Immature natural killer cell (primary cell): ENCODE data around the gene TPH2. TPM values are rescaled to one million over a fixed set of nuclear protein-coding genes. Genes with fewer than 3 reads are reported as not detected.

Experiments
- DNase-seq, 3 donors: peaks; one replicate each; pipeline ENCODE4 v3.0.0; 2022; ENCODE audit warnings: mixed read lengths in 1 of 3
- H3K27ac Mint-ChIP-seq, 6 donors: one replicate each; pipeline ENCODE4 v1.8.0; 2020; ENCODE audit warnings: mixed read lengths in 6 of 6, mild to moderate bottlenecking in 5 of 6, inconsistent platforms in 4 of 6, moderate library complexity in 3 of 6
- H3K27me3 Mint-ChIP-seq, 3 donors: one replicate each; pipeline ENCODE4 v1.8.0; 2020 to 2021; ENCODE audit warnings: low read depth in 3 of 3, mild to moderate bottlenecking in 3 of 3, mixed read lengths in 3 of 3, moderate library complexity in 3 of 3, inconsistent platforms in 1 of 3
- H3K36me3 Mint-ChIP-seq, 3 donors: one replicate each; pipeline ENCODE4 v1.8.0; 2020; ENCODE audit warnings: mixed read lengths in 3 of 3, inconsistent platforms in 2 of 3, mild to moderate bottlenecking in 2 of 3
- H3K4me1 Mint-ChIP-seq, 2 donors: one replicate each; pipeline ENCODE4 v1.8.0; 2020; ENCODE audit warnings: inconsistent platforms in 2 of 2, mild to moderate bottlenecking in 2 of 2, mixed read lengths in 2 of 2, moderate library complexity in 1 of 2
- H3K4me3 Mint-ChIP-seq, 5 donors: one replicate each; pipeline ENCODE4 v1.8.0; 2020; ENCODE audit warnings: mild to moderate bottlenecking in 5 of 5, mixed read lengths in 5 of 5, inconsistent platforms in 3 of 5, moderate library complexity in 3 of 5
- H3K9me3 Mint-ChIP-seq, 6 donors: one replicate each; pipeline ENCODE4 v1.8.0; 2020; ENCODE audit warnings: mild to moderate bottlenecking in 6 of 6, mixed read lengths in 6 of 6, inconsistent platforms in 4 of 6, moderate library complexity in 3 of 6
- polyA plus RNA-seq, 3 donors: library from polyadenylated mRNA; unstranded; fragments of 300-500 nt; fragmentation: Illumina TruSeq; gene quantifications; one replicate each; pipeline ENCODE4 v1.2.3, GENCODE V29; 2021

The TPH2 gene
- polyA plus RNA-seq, 3 donors from 2014 or later = not detected

DNA sequence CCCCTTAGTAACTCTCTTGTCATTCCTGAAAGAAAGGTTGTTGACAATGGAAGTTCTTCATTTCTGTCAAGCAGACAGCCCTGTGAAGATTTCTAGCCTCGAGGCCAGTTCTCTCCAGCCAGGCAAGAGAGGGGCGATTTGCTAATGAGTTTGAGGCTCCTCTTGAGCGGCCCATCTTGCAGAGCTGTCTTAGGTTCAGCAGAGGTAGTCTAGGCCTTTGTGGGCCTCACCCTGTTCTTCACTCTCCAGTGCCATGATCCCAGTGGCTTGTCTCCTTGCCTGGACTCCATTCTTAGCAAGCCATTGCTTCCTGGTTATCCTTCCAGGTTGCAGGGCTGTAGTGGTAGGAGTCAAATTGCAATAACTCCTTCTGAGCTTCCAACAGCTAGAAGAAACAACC is 9.7 kb downstream of the TPH2 start:
- H3K27me3 Mint-ChIP-seq = peaks cover 5 to 12% (median 7%) of the 10 kb centered on the region in 3 donors
- no peak overlapping the region for H3K27ac Mint-ChIP-seq
- H3K36me3 Mint-ChIP-seq = no peaks in the 10 kb centered on the region
- no peak for DNase-seq
- no peaks in the 10 kb centered on the region for H3K4me1 Mint-ChIP-seq
- H3K9me3 Mint-ChIP-seq = no peaks in the 10 kb centered on the region
- no peak overlapping the region for H3K4me3 Mint-ChIP-seq

DNA sequence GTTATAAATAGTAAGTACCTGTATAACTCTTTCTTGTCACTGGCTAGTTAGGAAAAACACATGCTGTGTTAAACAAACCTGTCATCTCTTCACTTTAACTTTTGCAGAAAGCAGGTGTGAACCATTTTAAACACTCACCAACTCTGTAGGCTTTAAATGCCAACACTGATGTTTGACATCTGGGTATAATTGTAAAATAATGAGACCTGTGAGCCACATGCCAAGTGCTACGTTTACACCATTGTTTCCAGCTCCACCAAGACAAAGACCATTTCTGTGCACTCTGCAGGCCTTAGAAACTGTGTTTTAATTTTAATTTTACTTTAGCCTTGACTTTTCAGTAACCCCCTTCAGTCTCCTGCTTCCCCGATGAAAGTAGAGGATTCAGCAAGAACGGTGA is 11.0 kb downstream of the TPH2 start:
- no peaks in the 10 kb centered on the region for H3K9me3 Mint-ChIP-seq
- no peak overlapping the region for H3K27ac Mint-ChIP-seq
- no peak for DNase-seq
- H3K4me3 Mint-ChIP-seq = no peak overlapping the region
- H3K36me3 Mint-ChIP-seq = no peaks in the 10 kb centered on the region
- peaks cover 4 to 9% (median 6%) of the 10 kb centered on the region in 3 donors for H3K27me3 Mint-ChIP-seq
- no peaks in the 10 kb centered on the region for H3K4me1 Mint-ChIP-seq

DNA sequence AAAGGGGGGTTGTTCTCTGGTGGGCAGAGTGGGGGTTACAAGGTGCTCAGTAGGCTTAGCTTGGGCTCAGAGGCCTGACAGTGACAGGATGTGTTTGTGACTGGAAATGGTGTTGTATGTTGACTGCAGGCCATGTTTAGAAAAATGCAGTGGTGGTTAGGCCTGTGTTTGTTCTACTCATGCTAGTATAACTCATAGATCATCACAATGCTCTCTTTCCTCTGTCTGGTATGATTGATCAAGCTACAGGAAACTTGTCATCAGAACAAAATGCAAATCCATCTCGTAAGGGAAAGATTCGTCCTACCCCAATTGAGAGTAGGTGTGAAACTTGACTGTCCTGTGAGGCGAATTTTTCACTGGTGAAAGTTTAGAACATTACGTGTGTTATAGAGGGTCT is 11.8 kb downstream of the TPH2 start:
- Mint-ChIP-seq H3K27me3 (peaks cover 3 to 7% (median 4%) of the 10 kb centered on the region in 3 donors), H3K4me3 (no peak overlapping the region), H3K27ac (no peak overlapping the region), H3K36me3 (no peaks in the 10 kb centered on the region), H3K4me1 (no peaks in the 10 kb centered on the region), H3K9me3 (no peaks in the 10 kb centered on the region)
- DNase-seq = no peak

DNA sequence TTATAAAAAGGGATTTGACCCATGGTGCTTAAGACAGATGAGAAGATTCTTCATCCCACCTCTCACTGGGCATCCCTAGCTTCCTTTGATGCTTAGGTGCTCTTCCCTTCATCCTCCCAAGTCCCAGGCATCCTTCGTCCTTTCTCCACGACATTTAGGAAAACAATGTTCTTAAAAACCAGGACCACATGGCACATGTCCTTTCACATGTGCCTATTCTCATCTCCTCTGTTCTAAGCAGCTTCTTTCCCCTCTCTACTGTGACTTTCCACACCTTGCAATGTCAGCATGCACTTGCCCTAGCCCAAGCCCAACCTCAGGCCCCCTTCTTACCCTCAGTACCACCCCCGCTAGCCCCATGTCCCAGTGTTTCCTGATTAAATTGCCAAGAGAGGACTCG is 12.2 kb downstream of the TPH2 start:
- no peaks in the 10 kb centered on the region for H3K36me3 Mint-ChIP-seq
- peaks cover 3 to 7% (median 4%) of the 10 kb centered on the region in 3 donors for H3K27me3 Mint-ChIP-seq
- no peak for DNase-seq
- no peaks in the 10 kb centered on the region for H3K4me1 Mint-ChIP-seq
- no peaks in the 10 kb centered on the region for H3K9me3 Mint-ChIP-seq
- no peak overlapping the region for H3K4me3 Mint-ChIP-seq
- H3K27ac Mint-ChIP-seq = no peak overlapping the region

GRCh38 chr12:71954083-71954778 is 15.6 kb downstream of the TPH2 start:
- no peak overlapping the region for H3K27ac Mint-ChIP-seq
- peaks cover 3 to 6% (median 4%) of the 10 kb centered on the region in 3 donors for H3K27me3 Mint-ChIP-seq
- no peaks in the 10 kb centered on the region for H3K36me3 Mint-ChIP-seq
- no peak for DNase-seq
- no peaks in the 10 kb centered on the region for H3K9me3 Mint-ChIP-seq
- no peaks in the 10 kb centered on the region for H3K4me1 Mint-ChIP-seq
- no peak overlapping the region for H3K4me3 Mint-ChIP-seq

GRCh38 chr12:71954861-71955260 is 16.2 kb downstream of the TPH2 start:
- Mint-ChIP-seq H3K27me3 (peaks cover 3 to 11% (median 4%) of the 10 kb centered on the region in 3 donors), H3K9me3 (no peaks in the 10 kb centered on the region), H3K4me3 (no peak overlapping the region), H3K27ac (no peak overlapping the region), H3K36me3 (no peaks in the 10 kb centered on the region), H3K4me1 (no peaks in the 10 kb centered on the region)
- no peak for DNase-seq

- no peak for DNase-seq
- H3K36me3 Mint-ChIP-seq = no peaks in the 10 kb centered on the region
- H3K27me3 Mint-ChIP-seq = peaks cover 1 to 14% (median 4%) of the 10 kb centered on the region in 3 donors
- no peak overlapping the region for H3K4me3 Mint-ChIP-seq
- H3K9me3 Mint-ChIP-seq = no peaks in the 10 kb centered on the region
- H3K4me1 Mint-ChIP-seq = no peaks in the 10 kb centered on the region
- no peak overlapping the region for H3K27ac Mint-ChIP-seq
Observed at GRCh38 chr12:71955970-71956369, 17.3 kb downstream of the TPH2 start.

DNA sequence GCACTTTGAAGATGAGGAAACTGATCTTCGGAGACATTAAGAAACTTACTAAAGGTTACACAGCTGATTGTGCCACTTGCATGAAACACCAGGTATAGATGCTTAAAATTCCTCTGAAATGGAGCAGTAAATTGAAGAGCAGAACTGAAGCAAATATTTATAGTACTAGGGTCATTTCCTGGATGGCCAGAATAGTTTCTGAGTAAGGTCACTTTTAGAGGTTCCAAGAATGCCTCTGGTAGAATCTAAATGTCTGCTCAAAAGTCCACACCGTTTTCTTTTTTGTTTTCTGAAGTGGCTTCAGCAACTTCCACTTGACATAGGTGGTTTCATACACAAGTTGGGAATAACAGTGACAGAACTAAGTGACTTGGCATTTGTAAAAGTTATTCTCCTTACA is 19.4 kb downstream of the TPH2 start:
- H3K27me3 Mint-ChIP-seq = peaks cover 1 to 14% (median 2%) of the 10 kb centered on the region in 3 donors
- no peak overlapping the region for H3K27ac Mint-ChIP-seq
- H3K4me1 Mint-ChIP-seq = no peaks in the 10 kb centered on the region
- DNase-seq = no peak
- H3K4me3 Mint-ChIP-seq = no peak overlapping the region
- H3K36me3 Mint-ChIP-seq = no peaks in the 10 kb centered on the region
- no peaks in the 10 kb centered on the region for H3K9me3 Mint-ChIP-seq

DNA sequence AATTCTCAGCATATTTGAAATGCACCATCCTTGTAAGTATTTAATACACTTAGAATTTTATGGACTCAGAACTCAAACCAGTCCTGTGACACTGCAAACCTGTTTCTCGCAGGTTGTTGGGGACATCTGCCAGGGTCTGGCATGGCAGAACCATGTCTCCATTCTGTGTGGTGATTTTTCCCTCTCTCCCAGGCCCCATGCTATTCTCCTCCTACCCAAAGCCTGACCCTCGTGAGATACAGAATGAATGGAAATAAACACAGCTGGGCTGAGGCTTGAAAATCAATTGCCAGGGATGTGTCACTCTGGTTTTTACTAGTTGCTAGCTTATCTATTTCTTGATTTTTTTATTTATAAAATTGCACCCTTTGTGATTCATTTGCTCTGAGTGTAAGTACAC is 19.8 kb downstream of the TPH2 start:
- Mint-ChIP-seq H3K27me3 (peaks cover 1 to 12% (median 2%) of the 10 kb centered on the region in 3 donors), H3K4me1 (no peaks in the 10 kb centered on the region), H3K36me3 (no peaks in the 10 kb centered on the region), H3K4me3 (no peak overlapping the region), H3K9me3 (no peaks in the 10 kb centered on the region), H3K27ac (no peak overlapping the region)
- DNase-seq = no peak

- Mint-ChIP-seq H3K36me3 (no peaks in the 10 kb centered on the region), H3K27me3 (peaks cover 0 to 12% (median 2%) of the 10 kb centered on the region in 3 donors), H3K27ac (no peak overlapping the region), H3K4me1 (no peaks in the 10 kb centered on the region), H3K4me3 (no peak overlapping the region), H3K9me3 (no peaks in the 10 kb centered on the region)
- no peak for DNase-seq
Observed at GRCh38 chr12:71958993-71959578, 20.4 kb downstream of the TPH2 start.

GRCh38 chr12:71967211-71967610 is 28.6 kb downstream of the TPH2 start:
- Mint-ChIP-seq H3K9me3 (no peaks in the 10 kb centered on the region), H3K27ac (no peak overlapping the region), H3K4me3 (no peak overlapping the region), H3K4me1 (no peaks in the 10 kb centered on the region), H3K36me3 (no peaks in the 10 kb centered on the region), H3K27me3 (peaks cover 0 to 9% (median 6%) of the 10 kb centered on the region in 3 donors)
- no peak for DNase-seq

- DNase-seq = no peak
- Mint-ChIP-seq H3K27ac (no peak overlapping the region), H3K9me3 (no peaks in the 10 kb centered on the region), H3K4me1 (no peaks in the 10 kb centered on the region), H3K36me3 (no peaks in the 10 kb centered on the region), H3K27me3 (peaks cover 2 to 12% (median 6%) of the 10 kb centered on the region in 3 donors), H3K4me3 (no peak overlapping the region)
Observed at GRCh38 chr12:71969330-71969729, 30.7 kb downstream of the TPH2 start.

GRCh38 chr12:71970031-71970430 is 31.4 kb downstream of the TPH2 start:
- H3K36me3 Mint-ChIP-seq = no peaks in the 10 kb centered on the region
- H3K9me3 Mint-ChIP-seq = no peaks in the 10 kb centered on the region
- H3K27me3 Mint-ChIP-seq = peaks cover 2 to 12% (median 4%) of the 10 kb centered on the region in 3 donors
- H3K27ac Mint-ChIP-seq = no peak overlapping the region
- no peaks in the 10 kb centered on the region for H3K4me1 Mint-ChIP-seq
- no peak overlapping the region for H3K4me3 Mint-ChIP-seq
- no peak for DNase-seq

GRCh38 chr12:71972441-71973074 is 33.9 kb downstream of the TPH2 start:
- no peak for DNase-seq
- Mint-ChIP-seq H3K4me1 (no peaks in the 10 kb centered on the region), H3K9me3 (no peaks in the 10 kb centered on the region), H3K4me3 (no peak overlapping the region), H3K27me3 (peaks cover 1 to 2% (median 2%) of the 10 kb centered on the region in 3 donors), H3K27ac (no peak overlapping the region), H3K36me3 (no peaks in the 10 kb centered on the region)
